Skeletal muscle cell (primary cell): Measurements from ENCODE around the gene DTHD1.

Source experiments
- DNase-seq: peaks from one replicate; pipeline ENCODE4 v3.0.0-alpha.2; 2010; ENCODE audit warnings: low read depth
- H3K4me3 ChIP-seq: 2 replicates; pipeline ENCODE4 v1.5.1; 2011; ENCODE audit warnings: low read depth, mild to moderate bottlenecking, control low read depth, low read length, moderate library complexity

DTHD1 gene

DNA sequence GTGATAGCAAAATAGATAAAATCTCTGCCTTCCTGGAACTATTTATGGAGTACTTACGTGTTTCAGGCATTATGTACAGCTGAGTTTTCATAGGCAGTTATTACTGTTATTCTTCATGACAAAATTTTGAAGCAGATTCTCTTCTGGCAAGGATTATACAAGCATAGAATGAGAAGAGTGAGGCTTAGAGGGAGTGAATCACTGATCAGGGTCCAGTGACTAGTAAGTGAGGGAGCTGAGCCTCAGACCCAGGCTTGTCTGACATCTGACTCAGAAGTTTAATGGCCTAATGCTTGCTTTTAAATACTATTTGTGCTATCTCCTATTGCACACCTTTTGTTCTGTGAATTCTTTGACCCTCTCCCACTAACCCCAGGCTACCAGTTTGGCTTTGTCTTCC, 110.6 kb downstream of the DTHD1 start:
- DNase-seq: no peak
- H3K4me3 ChIP-seq: no peak overlapping the region

DNA sequence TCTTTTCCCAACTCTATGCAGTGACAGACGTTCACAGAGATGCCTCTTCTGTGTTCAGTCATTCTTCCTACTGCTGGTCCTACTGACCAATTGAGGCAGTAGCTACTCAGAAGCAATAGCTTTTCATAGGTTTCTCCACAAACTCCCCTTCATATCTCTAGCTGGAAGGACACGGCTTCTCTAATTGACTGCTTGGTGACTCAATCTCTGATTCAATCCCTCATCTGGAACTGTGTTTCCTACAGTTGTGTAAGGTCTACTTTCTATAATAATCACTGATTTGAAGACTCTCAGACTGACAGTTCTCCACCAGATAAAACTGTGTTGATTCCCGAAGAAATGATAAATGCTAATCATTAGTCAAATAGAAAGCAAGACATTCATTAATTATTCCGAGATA, 111.5 kb downstream of the DTHD1 start:
- no peak overlapping the region for H3K4me3 ChIP-seq

More for the DNA sequence above, 111.5 kb downstream of the DTHD1 start:
- no peak for DNase-seq
